Osteoblast (primary cell): ENCODE measurements around the gene MAP3K7CL. TPM values are rescaled to one million over a fixed set of nuclear protein-coding genes. Genes with fewer than 3 reads are reported as not detected.

ENCODE experiments used
- DNase-seq: peaks from one replicate; pipeline ENCODE4 v3.0.0; 2011; ENCODE audit warnings: low spot score, mixed read lengths; ENCODE audit not compliant: insufficient read length; ENCODE audit errors: missing footprints
- H2AFZ ChIP-seq: 2 replicates; pipeline ENCODE4 v1.6.0; 2011; ENCODE audit warnings: mild to moderate bottlenecking, low read length
- H3K27ac ChIP-seq: 2 replicates; pipeline ENCODE4 v1.5.1; 2011; ENCODE audit warnings: mild to moderate bottlenecking, low read depth, low read length, moderate library complexity
- H3K27me3 ChIP-seq: 2 replicates; pipeline ENCODE4 v1.6.0; 2012; ENCODE audit warnings: mild to moderate bottlenecking, control low read depth, inconsistent platforms, low read length, moderate library complexity; ENCODE audit not compliant: insufficient read depth
- H3K36me3 ChIP-seq: 2 replicates; pipeline ENCODE4 v1.5.1; 2011; ENCODE audit warnings: mild to moderate bottlenecking, low read length, control low read depth, moderate library complexity; ENCODE audit not compliant: insufficient read depth
- H3K4me1 ChIP-seq: 2 replicates; pipeline ENCODE4 v1.5.1; 2011; ENCODE audit warnings: mild to moderate bottlenecking, low read length, control low read depth, moderate library complexity; ENCODE audit not compliant: insufficient read depth
- H3K4me2 ChIP-seq: 2 replicates; pipeline ENCODE4 v1.6.0; 2011; ENCODE audit warnings: mild to moderate bottlenecking, low read length; ENCODE audit not compliant: insufficient read depth
- H3K4me3 ChIP-seq: fragments of 200-600 bp; sonication (generic); 3 replicates; pipeline ENCODE4 v1.5.1; 2012; ENCODE audit warnings: mild to moderate bottlenecking, low read length, inconsistent platforms; ENCODE audit not compliant: insufficient read depth
- H3K79me2 ChIP-seq: 2 replicates; pipeline ENCODE4 v1.6.0; 2012; ENCODE audit warnings: mild to moderate bottlenecking, low read length, control low read depth, inconsistent platforms; ENCODE audit not compliant: insufficient read depth
- H3K9me3 ChIP-seq: 2 replicates; pipeline ENCODE4 v1.5.1; 2011; ENCODE audit warnings: low read depth, low read length, control low read depth
- H4K20me1 ChIP-seq: 2 replicates; pipeline ENCODE4 v1.6.0; 2012; ENCODE audit warnings: mild to moderate bottlenecking, low read length, control low read depth; ENCODE audit not compliant: insufficient read depth
- CTCF ChIP-seq: IDR thresholded peaks from 2 replicates; pipeline ENCODE4 v1.5.1; 2011; ENCODE audit warnings: mild to moderate bottlenecking, low read depth, low read length, moderate library complexity; ENCODE audit errors: extremely low read depth
- total RNA-seq: library from RNA; depleted of rRNA; stranded (reverse); fragments of >200 nt; gene quantifications from 2 replicates; pipeline ENCODE4 v1.2.3, GENCODE V29; 2012

MAP3K7CL gene
- total RNA-seq, 1 donor = 19.9 TPM

- H4K20me1 ChIP-seq = no peaks in the 10 kb centered on the region
- no peak overlapping the region for H3K4me3 ChIP-seq
- H3K4me1 ChIP-seq = peaks cover 12% of the 10 kb centered on the region
- no peaks in the 10 kb centered on the region for H3K27me3 ChIP-seq
- H2AFZ ChIP-seq = no peak overlapping the region
- H3K79me2 ChIP-seq = no peaks in the 10 kb centered on the region
- no peaks in the 10 kb centered on the region for H3K9me3 ChIP-seq
- no peak for TF ChIP-seq CTCF
- no peaks in the 10 kb centered on the region for H3K36me3 ChIP-seq
- no peak overlapping the region for H3K4me2 ChIP-seq
- DNase-seq = peak; percentile 41
- no peak overlapping the region for H3K27ac ChIP-seq
Observed at GRCh38 chr21:29114765-29115500, 15.5 kb upstream of the MAP3K7CL start.

- Histone ChIP-seq H3K27me3 (no peaks in the 10 kb centered on the region), H2AFZ (peak overlapping the region; percentile 22), H3K36me3 (no peaks in the 10 kb centered on the region), H3K27ac (no peak overlapping the region), H3K4me1 (peaks cover 12% of the 10 kb centered on the region), H4K20me1 (no peaks in the 10 kb centered on the region), H3K4me2 (no peak overlapping the region), H3K4me3 (no peak overlapping the region), H3K79me2 (no peaks in the 10 kb centered on the region), H3K9me3 (no peaks in the 10 kb centered on the region)
- TF ChIP-seq CTCF = no peak
- peak; percentile 13 for DNase-seq
Observed at GRCh38 chr21:29115899-29116298, 14.5 kb upstream of the MAP3K7CL start.

GRCh38 chr21:29117372-29117955, 13.0 kb upstream of the MAP3K7CL start:
- no peaks in the 10 kb centered on the region for H3K79me2 ChIP-seq
- no peaks in the 10 kb centered on the region for H3K9me3 ChIP-seq
- H3K4me1 ChIP-seq = peaks cover 12% of the 10 kb centered on the region
- no peaks in the 10 kb centered on the region for H3K27me3 ChIP-seq
- no peak overlapping the region for H2AFZ ChIP-seq
- H3K36me3 ChIP-seq = no peaks in the 10 kb centered on the region
- no peak overlapping the region for H3K4me2 ChIP-seq
- H3K4me3 ChIP-seq = no peak overlapping the region
- H3K27ac ChIP-seq = no peak overlapping the region
- no peaks in the 10 kb centered on the region for H4K20me1 ChIP-seq
- no peak for TF ChIP-seq CTCF
- DNase-seq = no peak

- no peaks in the 10 kb centered on the region for H3K27me3 ChIP-seq
- H3K9me3 ChIP-seq = no peaks in the 10 kb centered on the region
- no peaks in the 10 kb centered on the region for H3K79me2 ChIP-seq
- no peak for DNase-seq
- no peak overlapping the region for H2AFZ ChIP-seq
- no peak overlapping the region for H3K4me3 ChIP-seq
- H3K36me3 ChIP-seq = no peaks in the 10 kb centered on the region
- no peak for TF ChIP-seq CTCF
- H3K4me2 ChIP-seq = no peak overlapping the region
- H4K20me1 ChIP-seq = no peaks in the 10 kb centered on the region
- H3K4me1 ChIP-seq = no peaks in the 10 kb centered on the region
- no peak overlapping the region for H3K27ac ChIP-seq
Observed at GRCh38 chr21:29121759-29122158, 8.7 kb upstream of the MAP3K7CL start.
